Frontal cortex (tissue), 4 donors: ENCODE measurements around the gene TEX14. TPM values are rescaled to one million over a fixed set of nuclear protein-coding genes. Genes with fewer than 3 reads are reported as not detected.
"Not testable (repeated sequence)": the region's sequence is repeated elsewhere in the genome, so short reads cannot be mapped to it uniquely, and the experiment has no call there.

Experiments used
- DNase-seq, 2 donors: peaks; one replicate each; pipeline ENCODE4 v3.0.0; 2012; ENCODE audit warnings: low spot score in 2 of 2
- FAIRE-seq: peaks from 2 replicates; lab custom pipeline; 2012; peaks lifted over from hg19 to GRCh38; lab: Jason Lieb, UNC
- total RNA-seq: library from RNA; depleted of rRNA; stranded (reverse); fragments of >200 nt; gene quantifications from one replicate; pipeline ENCODE4 v1.2.3, GENCODE V29; 2014
- donor health status: control.
- donor health status: control.
- donor health status: control.

TEX14 gene
- total RNA-seq, 1 donor from 2014 or later, result under 0.01 TPM

DNA sequence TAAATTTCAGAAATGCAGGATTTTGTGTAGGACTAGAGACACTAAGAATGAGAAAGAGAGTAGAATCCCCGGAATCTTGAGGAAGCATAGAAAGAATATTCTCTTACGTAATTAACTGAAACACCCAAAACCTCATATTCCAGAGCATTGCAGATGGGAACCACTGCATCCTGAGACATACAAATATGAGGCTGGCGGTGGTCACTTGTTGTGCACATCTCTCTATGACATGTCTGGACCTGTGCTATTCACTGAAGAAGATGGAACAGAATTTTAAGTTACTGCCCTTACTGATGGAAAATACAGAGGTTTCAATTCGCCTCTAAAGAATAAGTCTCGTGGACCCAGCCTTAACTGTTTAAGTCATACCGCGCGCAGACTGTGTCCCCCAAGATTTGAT lies 1.4 kb upstream of the TEX14 start:
- no peak for FAIRE-seq
- DNase-seq, result no peak

DNA sequence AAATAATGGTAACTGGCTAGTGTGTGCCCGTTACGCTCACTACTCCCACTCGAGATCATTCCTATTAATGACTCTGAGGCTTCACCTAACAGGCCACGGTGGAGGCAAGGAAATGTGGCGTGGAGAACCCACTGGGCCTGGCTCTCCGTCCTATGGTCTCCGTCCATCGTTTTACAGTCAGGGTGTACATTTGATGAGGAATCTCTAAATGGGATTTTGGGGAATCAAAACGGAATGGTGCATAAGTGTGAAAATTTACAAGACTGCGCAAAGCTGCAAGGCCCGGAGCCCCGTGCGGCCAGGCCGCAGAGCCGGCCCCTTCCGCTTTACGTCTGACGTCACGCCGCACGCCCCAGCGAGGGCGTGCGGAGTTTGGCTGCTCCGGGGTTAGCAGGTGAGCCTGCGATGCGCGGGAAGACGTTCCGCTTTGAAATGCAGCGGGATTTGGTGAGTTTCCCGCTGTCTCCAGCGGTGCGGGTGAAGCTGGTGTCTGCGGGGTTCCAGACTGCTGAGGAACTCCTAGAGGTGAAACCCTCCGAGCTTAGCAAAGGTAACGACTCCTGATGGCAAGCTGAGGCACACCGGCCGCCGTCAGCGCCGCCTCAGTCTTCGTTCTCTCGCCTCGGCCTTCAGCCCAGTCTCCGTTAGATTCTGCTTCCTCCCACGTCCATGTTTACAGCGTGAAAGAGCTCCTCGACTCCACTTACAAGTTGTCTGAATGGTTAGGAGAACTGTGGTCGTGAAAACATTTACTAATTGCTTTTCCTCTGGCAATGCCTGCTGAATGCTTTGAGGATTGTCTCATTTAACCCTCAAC lies 602 bp upstream of the TEX14 start, which contains the start of gene RAD51C:
Gene RAD51C, plus strand, starts transcription at position 364 of the 817 bp plus-strand sequence. Its CDS starts 42 bp downstream, at position 406.
- DNase-seq (peak; percentile 61 to 80), FAIRE-seq (no peak)

DNA sequence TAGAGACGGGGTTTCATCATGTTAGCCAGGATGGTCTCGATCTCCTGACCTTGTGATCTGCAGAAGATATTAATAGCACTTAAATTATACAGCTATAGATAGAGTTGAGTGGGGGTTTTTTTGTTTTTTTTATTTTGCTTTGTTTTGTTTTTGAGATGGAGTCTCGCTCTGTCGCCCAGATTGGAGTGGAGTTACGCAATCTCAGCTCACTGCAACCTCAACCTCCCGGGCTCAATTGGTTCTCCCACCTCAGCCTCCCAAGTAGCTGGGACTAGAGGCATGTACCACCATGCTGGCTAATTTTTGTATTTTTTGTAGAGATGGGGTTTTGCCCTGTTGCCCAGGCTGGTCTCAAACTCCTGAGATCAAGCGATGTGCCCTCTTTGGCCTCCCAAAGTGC lies 1.8 kb downstream of the TEX14 start:
- DNase-seq, FAIRE-seq: not testable (repeated sequence)

DNA sequence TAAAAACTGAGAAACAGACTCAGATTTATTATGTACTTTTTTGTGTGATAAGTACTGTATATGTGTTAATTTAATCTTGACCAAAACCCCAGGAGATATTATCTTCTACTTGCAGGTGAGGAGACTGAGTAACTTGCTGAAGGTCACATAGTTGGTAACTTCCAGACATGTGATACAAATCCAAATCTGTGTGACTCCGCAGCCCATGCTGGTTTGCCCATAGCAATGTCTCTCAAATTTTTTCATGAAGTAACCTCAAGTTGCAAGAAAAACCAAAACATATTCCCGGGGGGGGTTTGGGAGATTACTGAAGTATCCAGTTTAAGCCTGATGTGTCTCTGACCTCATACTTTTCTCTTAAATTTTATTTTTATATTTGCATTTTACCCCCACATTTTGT lies 3.3 kb downstream of the TEX14 start:
- DNase-seq, result no peak
- FAIRE-seq, result no peak

DNA sequence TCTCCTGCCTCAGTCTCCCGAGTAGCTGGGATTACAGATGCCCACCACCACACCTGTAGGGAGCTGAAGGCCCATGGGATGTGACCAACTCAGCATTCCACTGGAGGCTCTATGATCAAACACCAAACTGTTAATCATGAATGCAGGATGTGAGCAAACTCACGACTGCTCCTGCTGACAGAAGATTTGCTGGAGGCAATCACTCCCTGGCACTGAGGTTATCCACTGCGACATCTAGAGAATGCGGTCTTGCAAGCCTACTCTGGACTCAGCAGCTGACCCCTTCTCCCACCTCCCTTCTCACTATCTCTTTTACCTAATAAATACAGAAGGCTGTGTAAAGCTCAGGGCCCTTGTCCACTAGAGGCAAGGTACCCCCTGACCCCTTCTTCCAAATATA lies 4.9 kb downstream of the TEX14 start:
- no peak for FAIRE-seq
- DNase-seq, result no peak

DNA sequence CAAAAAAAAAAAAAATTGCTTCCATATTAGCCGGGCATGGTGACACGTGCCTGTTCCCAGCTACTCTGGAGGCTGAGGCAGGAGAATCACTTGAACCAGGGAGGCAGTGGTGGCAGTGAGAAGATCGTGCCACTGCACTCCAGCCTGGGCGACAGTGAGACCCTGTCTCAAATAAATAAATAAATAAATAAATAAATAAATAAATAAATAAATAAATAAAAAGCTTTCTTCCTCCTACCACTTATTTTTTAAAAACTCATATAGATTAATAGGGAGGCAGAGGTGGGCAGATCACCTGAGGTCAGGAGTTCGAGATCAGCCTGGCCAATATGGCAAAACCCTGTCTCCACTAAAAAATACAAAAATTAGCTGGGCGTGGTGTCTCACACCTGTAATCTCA lies 7.4 kb downstream of the TEX14 start:
- FAIRE-seq, DNase-seq: not testable (repeated sequence)

DNA sequence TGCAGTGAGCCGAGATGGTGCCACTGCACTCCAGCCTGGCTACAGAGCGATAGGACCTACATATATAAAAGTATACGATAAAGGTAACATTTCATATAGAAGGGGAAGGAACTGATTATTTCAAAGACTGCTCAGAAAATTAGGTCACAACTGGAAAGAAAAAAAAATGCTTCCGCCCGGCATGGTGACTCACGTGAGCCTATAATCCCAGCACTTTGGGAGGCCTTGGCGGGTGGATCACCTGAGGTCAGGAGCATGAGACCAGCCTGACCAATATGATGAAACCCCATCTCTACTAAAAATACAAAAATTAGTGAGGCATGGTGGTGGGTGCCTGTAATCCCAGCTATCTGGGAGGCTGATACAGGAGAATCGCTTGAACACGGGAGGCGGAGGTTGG lies 7.8 kb downstream of the TEX14 start:
- FAIRE-seq (no peak), DNase-seq (no peak)

DNA sequence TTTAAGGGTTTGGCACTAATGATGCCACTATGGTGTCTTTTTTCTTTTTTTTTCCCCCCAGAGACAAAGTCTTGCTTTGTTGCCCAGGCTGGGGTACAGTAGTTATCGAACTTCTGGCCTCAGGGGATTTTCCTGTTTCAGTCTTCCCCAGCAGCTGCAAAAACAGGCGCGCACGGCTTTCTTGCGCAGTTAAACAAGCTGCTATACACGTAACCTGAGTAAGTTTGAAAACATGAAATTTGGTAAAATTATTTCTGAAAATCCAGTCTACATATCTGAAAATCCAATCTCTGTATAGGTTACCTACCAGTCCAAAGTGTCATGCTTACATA lies 11.8 kb downstream of the TEX14 start:
- DNase-seq, result no peak
- FAIRE-seq, result no peak

DNA sequence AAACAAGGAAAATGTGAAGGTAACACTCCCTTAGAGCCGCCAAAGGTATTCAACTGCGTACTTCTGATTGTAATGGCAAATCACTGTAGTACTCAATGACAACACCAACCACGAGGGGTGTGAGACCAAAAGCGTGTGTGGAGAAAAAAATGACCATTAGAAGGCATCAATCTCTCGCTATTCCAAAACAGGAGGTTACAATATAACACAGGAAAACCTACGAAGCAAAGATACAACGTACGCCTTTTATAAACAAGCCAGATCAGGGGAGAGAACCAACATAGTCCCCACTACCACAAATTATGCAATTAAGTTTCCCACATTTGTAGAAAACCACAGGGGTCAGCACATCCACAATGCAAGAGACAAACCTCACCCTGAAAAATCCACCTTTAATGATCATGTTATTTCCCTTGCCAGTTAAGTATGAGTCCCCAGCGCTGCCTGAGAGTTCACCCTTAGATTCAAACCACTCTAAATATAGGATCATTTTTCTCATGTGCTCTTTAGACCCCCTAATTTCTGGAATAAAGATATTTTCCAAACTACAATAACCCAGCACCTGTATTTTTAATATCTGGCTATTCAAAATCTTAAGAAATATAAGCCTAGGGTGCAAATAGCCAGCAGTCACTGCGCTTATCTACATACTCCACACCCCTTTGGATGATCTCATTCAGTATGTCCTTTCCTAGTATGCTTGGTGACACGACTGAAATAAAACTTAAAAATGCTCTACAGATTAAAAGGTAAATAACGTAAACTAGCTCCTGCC lies 12.4 kb downstream of the TEX14 start:
- FAIRE-seq (no peak), DNase-seq (no peak)

DNA sequence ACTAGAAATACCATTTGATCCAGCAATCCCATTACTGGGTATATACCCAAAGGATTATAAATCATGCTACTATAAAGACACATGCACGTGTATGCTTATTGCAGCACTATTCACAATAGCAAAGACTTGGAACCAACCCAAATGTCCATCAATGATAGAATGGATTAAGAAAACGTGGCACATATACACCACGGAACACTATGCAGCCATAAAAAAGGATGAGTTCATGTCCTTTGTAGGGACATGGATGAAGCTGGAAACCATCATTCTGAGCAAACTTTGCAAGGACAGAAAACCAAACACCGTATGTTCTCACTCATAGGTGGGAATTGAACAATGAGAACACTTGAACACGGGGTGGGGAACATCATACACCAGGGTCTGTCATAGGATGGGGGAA lies 13.6 kb downstream of the TEX14 start:
- DNase-seq, FAIRE-seq: not testable (repeated sequence)

DNA sequence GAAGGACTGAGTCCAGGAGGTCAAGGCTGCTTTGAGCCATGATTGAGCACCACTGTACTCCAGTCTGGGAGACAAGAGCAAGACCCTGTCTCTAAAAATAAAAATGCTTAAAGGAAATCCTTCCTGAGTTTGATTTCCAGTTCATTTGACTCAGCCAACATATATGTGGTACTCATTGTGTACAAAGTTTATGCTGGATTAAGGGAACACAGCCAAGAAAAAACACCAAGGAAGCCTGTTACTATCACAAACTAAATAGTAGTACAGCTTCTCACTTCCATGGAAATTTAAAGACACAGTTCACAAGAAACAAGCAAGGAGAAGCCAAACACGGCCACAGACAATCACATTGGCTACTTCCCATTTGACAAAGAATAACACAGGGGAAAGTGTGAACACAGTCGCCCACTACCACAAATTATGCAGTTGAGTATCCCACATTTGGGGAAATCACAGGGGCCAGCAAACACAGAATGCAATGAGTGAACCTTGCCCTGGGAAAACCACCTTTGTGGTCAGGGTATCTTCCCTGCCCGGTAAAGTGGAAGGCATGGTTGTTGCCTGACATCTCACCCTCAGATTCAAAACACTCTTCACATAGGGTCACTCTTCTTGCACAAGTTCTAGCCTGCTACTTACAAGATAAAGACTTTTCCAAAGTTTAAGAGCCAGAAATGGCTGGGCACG lies 14.5 kb downstream of the TEX14 start:
- FAIRE-seq, result no peak

DNA sequence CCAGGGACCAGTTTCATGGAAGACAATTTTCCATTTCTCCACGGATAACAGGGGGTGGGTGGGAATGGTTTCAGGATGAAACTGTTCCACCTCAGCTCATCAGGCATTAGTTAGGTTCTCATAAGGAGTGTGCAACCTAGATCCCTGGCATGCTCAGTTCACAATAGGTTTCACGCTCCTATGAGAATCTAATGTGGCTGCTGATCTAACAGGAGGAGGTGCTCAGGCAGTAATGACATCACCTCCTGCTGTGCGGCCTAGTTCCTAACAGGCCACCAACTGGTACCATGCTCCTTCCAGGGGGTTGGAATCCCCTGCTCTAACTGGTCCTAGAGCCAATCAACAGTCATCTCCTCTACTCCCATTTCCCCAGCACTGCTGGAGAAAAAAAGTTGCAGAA lies 19.9 kb downstream of the TEX14 start:
- no peak for FAIRE-seq

More for the DNA sequence above, 14.5 kb downstream of the TEX14 start:
- no peak for DNase-seq

DNA sequence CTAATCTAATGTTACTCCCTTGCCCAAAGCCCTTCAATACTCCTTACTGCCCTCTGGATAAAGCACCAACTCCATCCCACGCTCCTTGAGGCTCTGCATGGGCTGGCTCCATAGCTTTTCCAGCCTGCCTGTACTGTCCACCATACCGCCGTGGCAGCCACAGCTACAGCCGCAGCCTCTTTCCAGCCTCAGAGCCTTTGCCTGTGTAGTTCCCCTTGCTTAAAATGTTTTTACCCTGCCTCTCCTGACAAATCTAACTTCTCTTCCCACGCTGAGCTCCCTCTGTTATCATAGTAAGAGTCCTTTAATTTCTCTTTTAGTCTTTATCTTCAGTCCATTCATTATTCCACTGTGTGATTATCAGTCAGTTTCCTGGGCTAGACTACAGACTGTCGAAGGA lies 22.0 kb downstream of the TEX14 start:
- DNase-seq, result no peak
- FAIRE-seq, result no peak

More for the DNA sequence above, 19.9 kb downstream of the TEX14 start:
- DNase-seq, result no peak

DNA sequence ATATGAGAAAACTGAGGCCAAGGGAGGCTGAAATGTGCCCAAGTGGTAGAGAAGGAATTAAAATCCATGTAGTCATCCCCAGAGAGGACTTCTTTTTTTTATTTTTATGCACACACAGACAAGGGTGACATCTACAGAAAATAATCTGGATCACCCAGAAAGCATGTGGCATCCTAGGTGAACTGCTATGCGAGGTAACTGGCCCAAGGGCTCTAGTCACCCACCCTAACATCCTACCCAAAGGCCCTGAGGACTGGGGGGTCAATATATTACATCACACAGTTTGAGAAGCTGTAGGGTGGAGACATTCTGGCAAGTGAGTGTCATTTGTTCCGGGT lies 23.3 kb downstream of the TEX14 start:
- FAIRE-seq, result no peak
- no peak for DNase-seq

DNA sequence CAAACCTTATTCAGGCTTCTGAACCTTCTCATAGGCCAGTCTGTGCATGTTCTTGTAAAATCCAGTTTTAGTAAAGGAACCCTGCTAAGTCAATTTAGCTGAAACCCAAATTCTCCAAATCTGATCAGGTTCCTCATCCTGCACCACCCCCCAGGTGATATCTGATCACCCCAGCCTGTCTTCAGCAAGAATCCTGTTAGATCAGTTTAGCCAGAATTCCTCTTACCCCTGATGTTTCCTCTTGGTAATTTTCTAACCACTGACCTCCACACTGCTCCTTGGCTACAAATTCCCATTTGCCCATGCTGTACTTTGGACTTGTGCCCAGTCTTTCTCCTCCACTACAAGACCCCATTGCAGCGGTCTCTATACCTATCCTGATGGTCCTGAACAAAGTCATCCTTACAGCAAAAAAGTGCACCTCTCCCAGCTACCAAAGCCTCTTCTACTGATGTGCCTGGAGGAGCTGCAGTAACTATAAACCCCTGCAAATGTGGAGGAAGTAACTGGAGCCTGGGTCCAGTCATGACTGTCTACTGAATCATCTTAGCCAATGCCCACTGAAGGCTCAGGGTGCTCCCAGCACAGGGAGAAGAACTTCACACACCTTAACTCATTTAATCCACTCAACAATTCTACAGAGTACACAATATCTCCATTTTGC lies 23.8 kb downstream of the TEX14 start:
- FAIRE-seq (no peak), DNase-seq (no peak)

DNA sequence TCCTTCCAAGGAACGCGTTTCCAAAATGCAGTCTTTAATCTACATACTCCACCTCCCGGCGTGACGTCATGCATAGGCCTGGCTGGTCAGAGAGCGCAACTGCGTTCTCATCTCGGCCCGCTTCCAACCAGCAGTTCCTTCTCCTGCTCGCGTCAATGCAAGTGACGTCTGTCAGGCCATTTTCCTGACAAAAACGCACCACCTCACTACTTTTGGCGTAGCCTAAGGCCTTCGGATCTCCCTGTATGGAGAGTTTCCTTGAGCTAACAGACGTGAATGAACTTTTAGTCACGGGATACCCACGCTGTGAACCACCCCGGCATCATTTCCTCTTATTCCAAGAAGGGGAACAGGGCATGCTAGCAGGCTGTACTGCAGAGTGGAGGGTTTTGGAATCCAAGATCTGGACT lies 25.0 kb downstream of the TEX14 start:
- DNase-seq (no peak), FAIRE-seq (no peak)

DNA sequence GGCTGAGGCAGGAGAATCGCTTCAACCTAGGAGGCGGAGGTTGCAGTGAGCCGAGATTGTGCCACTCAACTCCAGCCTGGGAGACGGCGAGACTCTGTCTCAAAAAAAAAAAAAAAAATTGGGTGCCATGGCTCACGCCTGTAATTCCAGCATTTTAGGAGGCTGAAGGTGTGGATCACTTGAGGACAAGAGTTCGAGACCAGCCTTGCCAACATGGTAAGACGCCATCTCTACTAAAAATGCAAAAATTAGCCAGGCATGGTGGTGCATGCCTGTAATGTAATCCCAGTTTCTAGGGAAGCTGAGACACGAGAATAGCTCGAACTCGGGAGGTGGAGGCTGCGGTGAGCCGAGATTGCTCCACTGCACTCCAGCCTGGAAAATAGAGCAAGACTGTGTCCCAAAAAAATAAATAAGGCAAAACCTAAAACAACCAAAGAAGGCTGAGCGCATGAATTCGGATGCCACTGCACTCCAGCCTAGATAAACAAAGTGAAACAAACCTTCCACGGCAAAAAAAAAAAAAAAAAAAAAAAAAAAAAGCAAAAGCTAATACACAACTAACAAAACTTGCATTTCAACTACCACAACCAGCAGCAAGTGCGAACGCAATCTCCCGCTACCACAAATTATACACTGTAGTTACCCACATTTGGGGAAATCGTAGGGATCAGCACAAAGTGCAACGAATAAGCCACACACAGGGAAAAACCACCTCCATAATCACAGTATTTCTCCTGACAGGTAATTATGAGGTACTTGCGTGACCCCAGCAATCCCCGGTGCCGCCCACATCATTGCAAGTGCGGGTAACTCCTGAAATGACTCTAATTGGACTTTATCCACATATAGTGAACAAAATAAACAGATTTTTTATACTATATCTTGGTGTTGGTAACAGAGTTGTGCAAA lies 25.6 kb downstream of the TEX14 start:
- DNase-seq (no peak), FAIRE-seq (no peak)

DNA sequence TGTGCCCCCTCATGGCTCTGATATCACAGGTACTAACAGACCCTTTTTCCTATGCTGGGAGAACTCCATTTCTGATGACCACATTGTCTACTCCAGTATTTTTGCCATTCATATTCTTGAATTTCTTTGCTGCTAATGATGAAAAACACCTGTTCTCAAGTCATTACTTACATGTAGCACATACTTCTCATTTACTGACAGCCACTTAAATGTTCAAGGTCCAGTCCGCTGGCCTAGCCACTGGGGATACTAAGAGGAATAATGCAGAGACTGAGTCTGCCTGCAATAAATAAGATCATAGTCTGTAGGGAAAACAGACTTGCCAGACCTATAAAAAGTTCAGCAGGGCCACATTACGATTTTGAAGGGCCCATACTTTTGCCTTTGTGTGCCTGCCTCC lies 27.5 kb downstream of the TEX14 start:
- DNase-seq (no peak), FAIRE-seq (no peak)

DNA sequence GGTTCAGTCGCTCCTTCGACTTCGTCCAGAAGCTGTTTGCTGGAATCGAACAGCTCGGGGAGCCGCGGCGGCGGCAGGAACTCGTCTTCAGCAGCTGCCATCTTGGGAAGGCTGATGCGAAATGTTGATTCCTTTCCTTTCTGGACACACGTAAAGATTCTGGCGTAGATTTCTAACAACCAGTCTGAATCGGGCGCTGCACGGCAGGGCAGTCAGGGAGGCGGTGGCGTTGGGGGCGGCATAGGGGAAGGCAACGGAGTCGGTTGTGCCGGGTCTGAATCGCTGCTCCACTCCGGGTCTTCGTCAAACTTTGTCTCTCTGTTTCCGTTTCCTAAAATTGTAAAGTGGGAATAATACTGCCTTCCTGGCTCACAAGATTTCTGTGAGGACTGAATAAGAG lies 30.3 kb downstream of the TEX14 start:
- DNase-seq (no peak), FAIRE-seq (no peak)
